MM.1S (cell line): Measurements from ENCODE around the gene GTSE1.

Source experiments
- DNase-seq: peaks from one replicate; pipeline ENCODE4 v3.0.0-alpha.2; 2015
- H2AFZ ChIP-seq: fragments of 300-600 bp; sonication (generic); 2 replicates; pipeline ENCODE4 v1.6.0; 2016; ENCODE audit warnings: antibody characterized with exemption, low read length
- H3F3A ChIP-seq: fragments of 300-600 bp; sonication (generic); 2 replicates; pipeline ENCODE4 v1.6.1; 2016; ENCODE audit warnings: mild to moderate bottlenecking, antibody characterized with exemption, low read length, moderate library complexity, mixed read lengths; ENCODE audit not compliant: insufficient read depth
- H3K27ac ChIP-seq: fragments of 300-600 bp; sonication (generic); 2 replicates; pipeline ENCODE4 v1.5.1; 2016; ENCODE audit warnings: mild to moderate bottlenecking, low read length
- H3K27me3 ChIP-seq: fragments of 300-600 bp; sonication (generic); replicated peaks from 2 replicates; pipeline ENCODE4 v1.6.0; 2016; ENCODE audit warnings: low read length; ENCODE audit not compliant: insufficient read depth
- H3K36me3 ChIP-seq: fragments of 300-600 bp; sonication (generic); replicated peaks from 2 replicates; pipeline ENCODE4 v1.6.1; 2016; ENCODE audit warnings: mild to moderate bottlenecking, low read length, mixed read lengths; ENCODE audit not compliant: insufficient read depth
- H3K4me1 ChIP-seq: fragments of 300-600 bp; sonication (generic); 2 replicates; pipeline ENCODE4 v1.6.1; 2016; ENCODE audit warnings: low read length, mixed read lengths
- H3K4me2 ChIP-seq: fragments of 300-600 bp; sonication (generic); 2 replicates; pipeline ENCODE4 v1.6.0; 2016; ENCODE audit warnings: low read depth, low read length
- H3K4me3 ChIP-seq: fragments of 300-600 bp; sonication (generic); 2 replicates; pipeline ENCODE4 v1.5.1; 2016; ENCODE audit warnings: low read length, mixed read lengths
- H3K79me2 ChIP-seq: fragments of 300-600 bp; sonication (generic); 2 replicates; pipeline ENCODE4 v1.6.1; 2016; ENCODE audit warnings: mixed run types, low read length, mixed read lengths
- H3K9ac ChIP-seq: fragments of 300-600 bp; sonication (generic); 2 replicates; pipeline ENCODE4 v1.6.1; 2016; ENCODE audit warnings: low read length, mixed read lengths
- H3K9me2 ChIP-seq: fragments of 300-600 bp; sonication (generic); replicated peaks from 2 replicates; pipeline ENCODE4 v1.6.1; 2016; ENCODE audit warnings: mild to moderate bottlenecking, low read length, mixed read lengths; ENCODE audit not compliant: insufficient read depth
- H3K9me3 ChIP-seq: fragments of 300-600 bp; sonication (generic); replicated peaks from 2 replicates; pipeline ENCODE4 v1.6.1; 2016; ENCODE audit warnings: mild to moderate bottlenecking, low read length, mixed read lengths; ENCODE audit not compliant: insufficient read depth
- H4K20me1 ChIP-seq: fragments of 300-600 bp; sonication (generic); 2 replicates; pipeline ENCODE4 v1.6.1; 2016; ENCODE audit warnings: mild to moderate bottlenecking, low read length, moderate library complexity, mixed read lengths; ENCODE audit not compliant: insufficient read depth
- EZH2 ChIP-seq: fragments of 300-600 bp; sonication (generic); optimal IDR thresholded peaks from 2 replicates; pipeline ENCODE3; 2017; ENCODE audit warnings: low read depth, mild to moderate bottlenecking, antibody characterized with exemption, low read length, mixed read lengths
- EZH2phosphoT487 ChIP-seq: fragments of 300-600 bp; sonication (generic); IDR thresholded peaks from 2 replicates; pipeline ENCODE4 v1.6.1; 2018; ENCODE audit warnings: antibody characterized with exemption, low read length
- TF ChIP-seq, protein P1 (sequence below): fragments of 300-600 bp; sonication (generic); IDR thresholded peaks from 2 replicates; pipeline ENCODE4 v1.5.1; 2016; ENCODE audit warnings: antibody characterized with exemption, low read length, mixed read lengths

The GTSE1 gene

DNA sequence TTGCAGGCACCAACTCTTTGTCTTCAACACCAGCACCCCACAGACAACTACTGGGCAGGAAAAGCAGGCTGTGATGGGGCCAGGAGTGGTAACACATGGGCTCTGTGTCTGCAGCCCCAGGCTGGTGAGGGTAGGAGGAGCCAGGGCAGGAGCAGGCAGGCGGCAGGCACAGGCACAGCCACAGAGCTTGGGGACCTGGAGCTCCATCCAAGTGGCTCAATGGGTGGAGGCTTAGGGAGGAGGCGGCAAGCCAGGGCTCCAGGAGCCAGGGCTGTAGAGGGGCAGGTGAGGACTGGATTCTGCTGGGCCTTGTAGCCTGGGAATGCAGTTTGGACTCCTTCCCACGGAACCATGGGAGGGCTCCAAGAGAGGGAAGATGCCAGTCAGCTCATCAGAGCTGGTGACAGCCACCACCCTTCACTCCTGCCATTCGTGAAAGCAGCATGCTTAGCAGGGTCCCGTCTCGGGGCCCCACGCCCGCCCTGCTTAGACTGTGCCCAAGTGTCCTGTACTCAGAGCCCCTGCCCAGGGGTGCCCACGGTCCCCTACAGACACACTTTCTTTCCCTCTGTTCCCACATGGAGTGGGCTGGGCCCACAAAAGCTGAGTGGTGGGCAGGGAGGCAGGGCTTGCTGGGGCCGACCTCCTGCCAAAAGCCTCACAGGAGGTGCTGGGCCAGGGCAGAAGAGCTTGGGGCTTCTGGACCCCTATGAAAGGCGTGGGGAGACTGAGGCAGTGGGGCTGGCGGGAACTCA lies 16.4 kb upstream of the GTSE1 start:
- no peak overlapping the region for H3K4me2 ChIP-seq
- H3K9me2 ChIP-seq = no peaks in the 10 kb centered on the region
- H3F3A ChIP-seq = no peaks in the 10 kb centered on the region
- no peaks in the 10 kb centered on the region for H3K79me2 ChIP-seq
- H3K27me3 ChIP-seq = no peaks in the 10 kb centered on the region
- H3K27ac ChIP-seq = no peak overlapping the region
- no peaks in the 10 kb centered on the region; the same call in 1 of the 2 replicates for H3K36me3 ChIP-seq
- no peaks in the 10 kb centered on the region for H3K9me3 ChIP-seq
- no peak overlapping the region for H3K4me3 ChIP-seq
- no peak overlapping the region for H2AFZ ChIP-seq
- no peak for TF ChIP-seq EZH2phosphoT487
- TF ChIP-seq EZH2 = no peak
- TF ChIP-seq, protein P1, sequence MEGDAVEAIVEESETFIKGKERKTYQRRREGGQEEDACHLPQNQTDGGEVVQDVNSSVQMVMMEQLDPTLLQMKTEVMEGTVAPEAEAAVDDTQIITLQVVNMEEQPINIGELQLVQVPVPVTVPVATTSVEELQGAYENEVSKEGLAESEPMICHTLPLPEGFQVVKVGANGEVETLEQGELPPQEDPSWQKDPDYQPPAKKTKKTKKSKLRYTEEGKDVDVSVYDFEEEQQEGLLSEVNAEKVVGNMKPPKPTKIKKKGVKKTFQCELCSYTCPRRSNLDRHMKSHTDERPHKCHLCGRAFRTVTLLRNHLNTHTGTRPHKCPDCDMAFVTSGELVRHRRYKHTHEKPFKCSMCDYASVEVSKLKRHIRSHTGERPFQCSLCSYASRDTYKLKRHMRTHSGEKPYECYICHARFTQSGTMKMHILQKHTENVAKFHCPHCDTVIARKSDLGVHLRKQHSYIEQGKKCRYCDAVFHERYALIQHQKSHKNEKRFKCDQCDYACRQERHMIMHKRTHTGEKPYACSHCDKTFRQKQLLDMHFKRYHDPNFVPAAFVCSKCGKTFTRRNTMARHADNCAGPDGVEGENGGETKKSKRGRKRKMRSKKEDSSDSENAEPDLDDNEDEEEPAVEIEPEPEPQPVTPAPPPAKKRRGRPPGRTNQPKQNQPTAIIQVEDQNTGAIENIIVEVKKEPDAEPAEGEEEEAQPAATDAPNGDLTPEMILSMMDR = no peak
- no peak for DNase-seq
- H3K9ac ChIP-seq = no peak overlapping the region
- no peaks in the 10 kb centered on the region for H3K4me1 ChIP-seq
- H4K20me1 ChIP-seq = no peaks in the 10 kb centered on the region

DNA sequence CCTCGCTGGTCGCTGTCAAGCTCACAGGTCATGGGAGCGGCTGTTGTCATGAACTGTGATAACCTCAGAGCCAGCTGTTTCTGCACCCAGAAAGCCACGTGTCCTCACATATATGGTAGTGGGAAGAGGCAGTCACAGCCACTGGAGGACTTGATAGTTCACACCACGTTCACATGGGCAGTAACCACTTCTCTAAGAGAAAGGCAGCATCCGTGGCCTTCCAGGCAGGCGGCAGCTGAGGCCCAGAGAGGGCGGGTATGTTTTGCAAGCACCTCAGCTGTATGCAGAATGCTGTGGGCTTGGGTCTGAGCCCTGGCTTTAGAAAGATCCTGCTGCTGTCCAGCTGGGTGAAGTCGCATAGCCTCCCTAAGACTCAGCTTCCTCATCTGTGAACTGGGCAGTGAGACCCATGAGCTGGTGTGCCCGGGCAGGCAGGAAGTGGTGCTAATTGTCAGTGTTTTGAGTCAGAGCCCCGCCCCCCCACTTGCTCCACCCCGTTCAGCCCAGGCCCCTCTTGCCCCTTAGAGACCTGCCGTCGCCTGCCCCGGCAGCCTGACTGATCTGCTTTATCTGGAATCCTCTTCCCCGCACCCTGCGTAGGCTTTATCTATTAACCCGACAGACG lies 15.6 kb upstream of the GTSE1 start:
- Histone ChIP-seq H3K36me3 (no peaks in the 10 kb centered on the region; the same call in 1 of the 2 replicates), H3K79me2 (no peaks in the 10 kb centered on the region), H3K4me2 (no peak overlapping the region), H3K9me3 (no peaks in the 10 kb centered on the region), H3K27me3 (no peaks in the 10 kb centered on the region), H3K9ac (no peak overlapping the region), H2AFZ (no peak overlapping the region), H3K4me3 (no peak overlapping the region), H3K27ac (no peak overlapping the region), H3K9me2 (no peaks in the 10 kb centered on the region), H4K20me1 (no peaks in the 10 kb centered on the region), H3K4me1 (no peaks in the 10 kb centered on the region), H3F3A (no peaks in the 10 kb centered on the region)
- TF ChIP-seq, protein P1 = no peak
- TF ChIP-seq EZH2 = no peak
- DNase-seq = no peak

DNA sequence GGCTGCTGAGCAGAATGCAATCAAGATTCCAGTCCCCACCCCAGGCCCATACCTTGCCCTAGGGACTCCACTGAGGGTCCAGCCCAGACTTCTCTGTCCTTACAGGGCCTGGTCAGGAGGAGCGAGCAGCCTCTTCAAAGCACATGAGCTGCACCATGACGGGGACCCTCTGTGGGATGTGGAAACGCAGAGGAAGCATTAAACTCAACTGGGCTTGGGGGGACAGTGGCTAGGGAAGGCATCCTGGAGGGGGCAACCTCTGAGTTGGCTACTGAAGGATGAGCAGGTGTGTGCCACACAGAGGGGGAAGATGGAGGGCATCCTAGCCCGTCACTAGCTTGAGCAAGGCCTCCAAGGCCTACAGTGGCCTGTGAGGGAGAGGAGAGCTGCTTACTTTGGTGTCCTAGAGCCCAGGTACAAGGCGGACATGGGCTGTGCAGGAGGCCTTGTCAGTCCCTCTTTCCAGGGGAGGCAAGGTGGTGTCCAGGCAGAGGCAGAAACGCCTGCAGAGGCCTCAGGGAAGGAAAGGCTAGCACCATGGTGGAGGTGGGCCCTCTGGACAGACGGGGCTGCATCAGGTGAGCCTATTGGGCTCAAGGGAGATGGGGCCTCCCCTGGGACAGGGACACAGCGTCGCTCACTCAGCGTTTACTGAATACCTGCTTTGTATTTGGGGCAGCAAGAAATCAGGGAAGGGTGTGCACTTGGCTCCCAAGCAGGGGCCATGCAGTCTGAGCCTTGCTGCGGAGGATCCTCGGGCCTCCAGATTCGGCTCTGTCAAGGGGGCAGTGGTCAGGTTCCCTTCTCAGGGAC lies 14.6 kb upstream of the GTSE1 start:
- no peak for DNase-seq
- Histone ChIP-seq H3K4me2 (no peak overlapping the region), H4K20me1 (no peaks in the 10 kb centered on the region), H3K27me3 (no peaks in the 10 kb centered on the region), H3K27ac (no peak overlapping the region), H3K36me3 (no peaks in the 10 kb centered on the region; the same call in 1 of the 2 replicates), H3K9me2 (no peaks in the 10 kb centered on the region), H3K9me3 (no peaks in the 10 kb centered on the region), H3K4me1 (peaks cover 3% of the 10 kb centered on the region), H3K4me3 (no peak overlapping the region), H3K9ac (no peak overlapping the region), H3K79me2 (peaks cover 6% of the 10 kb centered on the region), H2AFZ (no peak overlapping the region), H3F3A (no peaks in the 10 kb centered on the region)
- TF ChIP-seq EZH2 = no peak
- TF ChIP-seq, protein P1 = no peak
- TF ChIP-seq EZH2phosphoT487 = no peak
